ENCODE results near the gene EFL1.
"Not testable (repeated sequence)": the region's sequence is repeated elsewhere in the genome, so short reads cannot be mapped to it uniquely, and the experiment has no call there.

EFL1 gene

DNA sequence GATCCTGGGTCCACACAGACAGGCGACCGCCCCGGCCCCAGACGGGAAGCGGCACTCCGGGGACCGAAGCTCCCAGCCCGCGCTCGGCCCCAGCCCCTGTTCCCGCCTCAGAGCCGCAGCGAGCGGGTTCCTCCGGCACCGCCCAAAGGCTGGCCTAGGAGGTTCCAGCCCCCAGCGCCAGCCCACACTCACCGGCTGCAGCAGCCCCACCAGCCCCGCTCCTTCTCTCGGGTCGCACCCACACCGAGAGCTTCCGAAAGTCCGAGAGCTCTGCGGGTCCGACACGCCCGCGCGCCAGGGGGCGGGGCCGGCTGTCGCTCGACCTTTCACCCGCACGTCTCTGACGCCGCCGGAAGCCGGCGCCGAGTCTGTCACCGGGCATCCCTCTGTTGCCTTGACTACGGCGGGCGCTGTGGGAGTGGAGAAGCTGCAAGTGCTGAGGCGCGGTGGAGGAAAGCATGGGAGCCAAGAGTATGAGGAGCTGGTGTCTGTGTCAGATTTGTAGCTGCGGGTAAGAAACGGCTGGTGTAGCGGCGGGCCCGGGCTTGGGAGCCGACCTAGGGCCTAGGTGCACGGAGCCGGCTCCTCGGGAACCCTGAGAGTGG is at the start of gene EFL1, which contains the start of gene SAXO2:
TSS of gene EFL1 (minus strand) at position 313 of the 605 bp plus-strand sequence. CDS start 956 bp downstream, outside the sequence.
TSS of gene SAXO2 (plus strand) at position 397 of the 605 bp plus-strand sequence. CDS start at position 459, 62 bp downstream.
- DNase-seq = peak; percentile 81

DNA sequence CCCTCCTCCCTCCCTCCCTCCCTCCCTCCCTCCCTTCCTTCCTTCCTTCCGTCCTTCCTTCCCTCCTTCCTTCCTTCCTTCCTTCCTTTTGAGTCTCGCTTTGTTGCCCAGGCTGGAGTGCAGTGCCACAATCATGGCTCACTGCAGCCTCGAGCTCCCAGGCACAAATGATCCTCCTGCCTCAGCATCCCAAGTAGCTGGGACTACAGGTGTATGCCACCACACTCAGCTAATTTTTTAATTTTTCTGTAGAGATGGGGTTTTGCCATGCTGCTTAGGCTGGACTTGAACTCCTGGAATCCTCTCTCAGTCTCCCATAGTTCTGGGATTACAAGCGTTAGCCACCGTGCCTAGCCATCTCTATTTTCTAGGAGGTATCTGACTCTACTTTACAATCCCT is 48.8 kb upstream of the EFL1 start:
- not testable (repeated sequence) for DNase-seq

DNA sequence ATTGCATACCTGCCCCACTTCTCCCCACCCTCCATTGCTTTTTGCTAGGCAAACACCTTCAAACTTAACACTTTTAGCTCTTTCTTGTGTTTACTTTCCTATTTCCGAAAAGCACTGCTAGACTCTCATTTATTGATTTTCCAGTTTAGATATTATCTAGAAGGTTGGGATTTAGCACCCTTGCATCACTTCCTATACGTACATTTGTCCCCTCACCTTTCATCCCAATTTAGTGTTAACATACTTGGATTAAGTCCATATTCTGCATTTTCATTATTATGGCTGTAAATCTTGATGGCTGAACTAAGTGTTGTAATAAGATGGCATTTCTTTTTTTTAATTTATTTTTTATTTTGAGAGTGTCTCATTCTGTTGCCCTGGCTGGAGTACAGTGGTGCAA is 47.3 kb upstream of the EFL1 start:
- DNase-seq = no peak

DNA sequence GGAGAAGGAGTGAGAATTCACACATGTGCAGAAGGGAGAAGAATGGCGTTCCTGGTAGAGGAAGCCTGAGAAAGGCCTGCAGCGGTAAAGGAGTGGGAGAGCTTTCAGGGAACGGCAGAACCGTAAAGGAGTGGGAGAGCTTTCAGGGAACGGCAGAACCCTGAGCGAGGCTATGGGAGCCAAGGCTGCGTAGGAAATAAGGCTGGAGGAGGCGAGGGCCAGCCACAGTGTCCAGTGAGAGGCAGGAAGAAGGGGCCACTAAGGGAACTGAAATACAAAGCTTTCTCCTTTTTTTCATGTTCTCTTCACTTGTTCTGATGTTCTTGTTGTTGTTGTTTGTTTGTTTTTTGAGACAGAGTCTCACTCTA is 45.2 kb upstream of the EFL1 start:
- no peak for DNase-seq

DNA sequence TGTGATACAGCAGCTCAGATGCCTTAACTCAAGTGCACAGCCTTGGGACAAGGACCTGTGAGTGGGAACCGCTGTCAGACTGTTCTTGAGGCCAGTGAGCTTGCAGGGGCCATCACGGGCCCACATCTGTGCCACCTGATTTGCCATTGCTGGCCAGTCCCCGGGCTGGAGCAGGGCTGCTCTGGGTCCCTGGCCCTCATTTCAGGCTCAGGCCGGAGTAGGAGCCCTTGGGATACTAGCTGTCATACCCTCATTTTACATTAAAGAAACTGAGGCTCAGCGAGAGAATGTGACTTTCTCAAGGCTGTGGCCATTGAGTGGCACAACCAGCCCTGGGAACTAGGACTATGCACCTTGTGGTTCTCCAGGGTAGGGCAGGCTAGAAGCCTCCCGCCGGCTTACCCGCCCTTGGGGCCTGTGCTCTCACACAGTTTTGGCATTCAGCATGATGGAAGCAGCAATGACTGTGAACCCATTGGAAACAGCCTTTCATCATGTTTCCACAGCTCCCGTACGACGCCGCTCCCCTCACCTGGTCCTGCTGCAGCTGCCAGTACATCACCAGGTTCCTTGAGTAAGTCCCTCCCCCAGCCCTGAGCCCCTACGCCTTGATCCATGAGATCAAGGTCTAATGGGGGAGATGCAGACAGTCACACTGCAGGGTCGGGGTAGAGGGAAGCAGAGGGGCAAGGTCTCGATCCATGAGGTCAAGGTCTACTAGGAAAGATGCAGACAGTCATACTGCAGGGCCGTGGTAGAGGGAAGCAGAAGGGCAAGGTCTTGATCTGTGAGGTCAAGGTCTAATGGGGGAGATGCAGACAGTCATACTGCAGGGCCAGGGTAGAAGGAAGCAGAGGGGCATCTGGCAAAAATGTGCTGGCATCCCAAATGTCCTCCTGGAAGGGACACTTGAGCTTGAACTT is 44.5 kb upstream of the EFL1 start:
- no peak for DNase-seq

DNA sequence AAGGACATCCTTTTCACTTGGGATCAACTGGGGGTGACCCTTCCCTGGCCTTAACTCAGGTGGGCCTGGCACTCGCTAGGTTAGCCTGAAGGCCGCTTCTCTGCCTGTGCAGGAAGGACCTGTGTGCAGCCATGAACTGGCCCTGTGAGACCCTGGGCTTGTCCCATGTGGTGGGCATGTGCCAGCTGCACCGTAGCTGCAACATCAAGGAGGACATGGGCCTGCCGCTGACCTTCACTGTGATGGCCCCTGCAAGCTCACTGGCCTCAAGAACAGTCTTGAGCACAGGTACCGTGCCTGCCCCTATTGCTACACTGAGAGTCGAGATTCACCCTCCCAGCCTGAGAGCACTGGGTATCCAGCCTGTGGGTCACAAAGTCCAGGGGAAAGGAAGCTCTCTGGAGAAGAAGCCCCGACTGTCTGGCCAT is 43.1 kb upstream of the EFL1 start:
- no peak for DNase-seq

DNA sequence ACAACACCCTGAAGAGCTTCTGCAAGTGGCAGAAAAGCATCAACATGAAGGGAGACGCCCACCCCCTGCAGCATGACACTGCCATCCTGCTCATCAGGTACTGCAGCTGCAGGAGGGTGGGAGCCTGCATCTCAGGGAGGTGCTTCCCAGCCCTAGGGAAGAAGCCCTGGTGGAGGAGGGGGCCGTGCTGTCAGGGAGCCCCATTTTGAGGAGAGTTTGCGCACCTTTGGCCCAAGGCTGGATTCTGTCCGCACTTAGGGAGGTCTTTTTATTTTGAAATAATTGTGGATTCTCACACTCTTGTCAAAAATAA is 42.2 kb upstream of the EFL1 start:
- no peak for DNase-seq

DNA sequence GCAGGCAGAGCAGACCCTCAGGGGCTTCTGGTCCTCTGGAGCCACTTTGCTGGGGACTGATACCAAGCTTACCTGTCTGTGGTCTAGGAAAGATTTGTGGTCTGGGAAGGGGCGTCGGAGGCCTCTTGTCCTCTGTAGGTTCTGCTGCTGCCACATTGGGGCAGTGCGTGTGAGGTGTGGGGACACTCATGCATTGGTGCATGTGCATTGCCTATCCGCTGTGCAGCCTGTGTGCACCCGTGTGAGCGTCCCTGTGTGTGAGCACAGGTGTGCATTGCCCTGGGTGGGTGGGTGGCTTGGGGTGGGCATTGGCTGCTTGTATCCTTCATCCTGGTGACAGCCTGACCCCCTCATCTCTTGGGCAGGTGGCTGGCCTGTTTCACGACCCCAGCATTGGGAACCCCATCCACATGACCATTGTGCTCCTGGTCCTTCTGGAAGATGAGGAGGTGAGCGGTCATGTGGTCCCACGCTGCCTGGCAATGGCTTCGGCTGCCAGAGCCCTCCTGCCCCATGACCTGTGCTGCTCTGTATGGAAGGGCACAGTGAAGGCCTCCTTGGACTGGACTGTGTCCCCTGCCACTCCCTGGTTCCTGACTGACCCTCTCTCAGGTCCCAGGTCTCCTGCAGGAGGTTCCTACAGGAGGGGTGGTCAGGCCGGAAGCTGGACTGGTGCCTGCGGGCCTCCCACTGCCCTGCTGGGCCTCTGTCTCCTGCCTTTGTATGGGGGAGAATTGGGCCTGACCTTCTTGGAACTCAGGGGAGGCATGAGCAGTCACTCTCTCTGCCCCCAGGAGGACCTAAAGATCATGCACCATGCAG is 41.6 kb upstream of the EFL1 start:
- DNase-seq = no peak

DNA sequence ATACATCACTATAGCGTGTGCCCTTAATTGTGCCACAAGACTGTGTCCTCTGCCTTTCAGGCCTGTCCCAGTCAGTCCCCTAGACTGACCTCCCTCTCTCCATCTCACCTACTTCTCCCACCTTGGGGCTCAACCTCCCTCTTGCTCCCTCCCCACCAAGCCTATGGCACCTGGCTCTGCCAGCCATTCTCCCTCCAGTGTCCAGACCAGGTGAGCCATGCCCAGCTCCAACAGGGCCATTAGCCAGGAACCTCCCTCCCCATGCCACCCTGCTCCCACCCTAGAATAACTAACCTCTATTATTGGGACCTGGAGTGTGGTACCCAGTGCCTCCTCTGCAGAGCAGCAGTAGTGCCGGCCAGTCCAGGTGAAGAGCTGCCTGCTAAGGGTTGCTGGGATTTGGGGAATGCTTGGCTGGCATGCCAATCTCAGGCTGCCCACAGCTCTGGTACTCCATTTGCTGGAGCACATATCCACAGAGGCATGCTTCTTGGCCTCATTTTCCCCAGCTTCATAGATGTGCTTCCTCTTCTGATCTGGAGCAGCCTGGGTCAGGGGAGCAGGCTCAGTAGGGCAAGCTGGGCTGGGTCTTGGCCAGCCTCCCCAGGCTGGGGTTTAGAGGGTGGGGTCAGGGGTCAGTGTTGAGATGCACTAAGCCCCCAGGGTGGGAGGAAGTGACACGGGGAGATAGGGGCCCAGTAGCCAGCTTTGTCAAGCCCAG is 38.9 kb upstream of the EFL1 start:
- no peak for DNase-seq

DNA sequence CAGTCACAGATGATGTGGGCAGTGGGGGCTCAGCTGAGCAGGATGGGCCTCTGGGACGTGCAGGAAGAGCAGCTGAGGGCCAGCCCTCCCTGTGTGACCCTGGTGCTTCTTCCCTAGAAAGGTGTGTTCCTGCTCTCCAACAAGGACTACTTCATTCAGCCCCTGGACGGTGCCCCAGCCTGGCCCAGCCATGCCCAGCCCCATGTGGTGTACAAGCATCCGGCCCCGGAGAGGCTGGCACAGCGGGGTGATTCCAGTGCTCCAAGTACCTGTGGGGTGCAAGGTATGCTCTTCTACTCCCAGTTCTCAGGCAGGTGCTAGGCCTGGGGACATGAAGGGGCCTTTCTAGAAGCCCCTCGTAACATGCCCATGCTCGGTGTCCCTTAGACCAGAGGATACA is 38.3 kb upstream of the EFL1 start:
- DNase-seq = no peak

DNA sequence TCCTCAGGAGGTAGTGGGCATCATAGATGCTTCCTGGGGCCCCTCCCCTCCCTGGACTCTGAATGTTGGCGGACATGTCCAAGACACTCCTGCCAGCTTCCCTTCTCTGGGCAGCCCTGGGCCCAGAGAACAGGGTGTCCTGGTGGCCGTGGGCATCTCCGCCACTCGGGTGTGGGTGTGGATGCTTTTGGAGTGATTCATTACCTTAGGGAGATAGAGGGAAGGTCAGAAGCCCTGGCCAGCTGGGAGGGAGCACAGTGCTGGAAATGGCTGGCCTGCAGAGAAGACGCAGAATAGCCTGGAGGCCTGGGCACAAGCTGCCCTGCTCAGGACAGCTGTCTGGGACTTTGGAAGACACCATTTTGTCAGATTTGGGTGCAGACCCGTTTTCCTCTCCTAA is 37.8 kb upstream of the EFL1 start:
- DNase-seq = not testable (repeated sequence)

DNA sequence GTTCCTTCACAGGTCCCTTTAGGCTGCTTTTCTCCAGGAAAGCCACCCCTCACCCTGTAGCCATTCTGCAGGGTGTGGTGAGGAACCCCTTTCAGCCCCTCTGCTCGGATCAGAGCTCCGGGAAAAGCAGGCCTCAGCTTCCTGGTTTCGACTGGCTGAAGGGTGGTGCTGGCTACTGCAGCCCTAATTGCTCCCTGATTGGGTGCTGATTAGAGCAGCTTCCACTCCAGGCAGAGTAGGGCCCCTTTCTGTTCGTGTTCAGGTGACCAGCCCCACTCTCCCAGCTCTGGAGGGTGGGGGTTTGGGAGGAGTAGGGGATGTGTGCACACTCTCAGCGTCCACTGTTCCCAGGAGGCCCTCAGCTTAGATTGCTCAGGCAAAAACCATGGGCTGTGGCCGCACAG is 37.0 kb upstream of the EFL1 start:
- not testable (repeated sequence) for DNase-seq

DNA sequence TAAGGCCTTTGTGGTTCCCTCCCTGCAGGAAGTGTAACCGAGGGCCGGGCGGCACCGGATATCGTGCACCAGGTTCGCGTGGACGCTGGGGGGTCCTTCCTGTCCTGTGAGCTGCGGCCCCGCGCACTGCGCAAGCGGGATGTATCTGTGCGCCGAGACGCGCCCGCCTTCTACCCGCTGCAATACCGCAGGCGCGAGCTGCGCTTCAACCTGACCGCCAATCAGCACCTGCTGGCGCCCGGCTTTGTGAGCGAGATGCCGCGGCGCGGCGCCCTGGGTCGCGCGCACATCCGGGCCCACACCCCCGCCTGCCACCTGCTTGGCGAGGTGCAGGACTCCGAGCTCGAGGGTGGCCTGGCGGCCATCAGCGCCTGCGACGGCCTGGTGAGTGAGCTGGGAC is 36.0 kb upstream of the EFL1 start:
- no peak for DNase-seq

DNA sequence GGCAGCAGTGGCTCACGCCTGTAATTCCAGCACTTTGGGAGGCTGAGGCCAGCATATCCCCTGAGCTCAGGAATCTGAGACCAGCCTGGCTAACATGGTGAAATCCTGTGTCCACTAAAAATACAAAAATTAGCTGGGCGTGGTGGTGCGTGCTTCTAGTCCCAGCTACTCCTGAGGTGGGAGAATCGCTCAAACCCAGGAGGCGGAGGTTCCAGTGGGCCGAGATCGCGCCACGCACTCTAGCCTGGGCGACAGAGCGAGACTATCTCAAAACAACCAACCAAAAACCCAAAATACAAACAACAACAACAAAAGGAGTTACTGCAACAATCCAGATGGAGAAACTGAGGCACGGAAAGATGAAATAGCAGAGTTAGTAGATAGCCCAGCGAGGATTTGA is 35.5 kb upstream of the EFL1 start:
- DNase-seq = no peak

DNA sequence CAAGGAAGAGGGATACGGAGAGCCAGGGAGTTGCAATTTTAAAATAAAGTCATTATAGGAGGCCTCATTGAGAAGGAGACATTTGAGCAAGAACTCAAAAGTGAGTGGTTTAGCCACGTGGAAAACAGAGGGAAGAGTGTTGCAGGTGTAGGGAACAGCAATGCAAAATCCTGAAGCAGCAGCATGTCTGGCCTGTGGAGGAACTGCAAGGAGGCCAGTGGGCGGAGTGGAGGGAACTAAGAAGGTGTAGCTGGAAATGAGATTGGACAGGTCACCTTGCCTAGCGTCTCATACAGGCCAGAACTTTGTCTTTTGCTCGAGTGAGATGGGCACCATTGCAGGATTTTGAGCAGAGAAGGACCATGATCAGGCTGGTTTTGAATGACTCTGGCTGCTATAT is 35.0 kb upstream of the EFL1 start:
- no peak for DNase-seq

DNA sequence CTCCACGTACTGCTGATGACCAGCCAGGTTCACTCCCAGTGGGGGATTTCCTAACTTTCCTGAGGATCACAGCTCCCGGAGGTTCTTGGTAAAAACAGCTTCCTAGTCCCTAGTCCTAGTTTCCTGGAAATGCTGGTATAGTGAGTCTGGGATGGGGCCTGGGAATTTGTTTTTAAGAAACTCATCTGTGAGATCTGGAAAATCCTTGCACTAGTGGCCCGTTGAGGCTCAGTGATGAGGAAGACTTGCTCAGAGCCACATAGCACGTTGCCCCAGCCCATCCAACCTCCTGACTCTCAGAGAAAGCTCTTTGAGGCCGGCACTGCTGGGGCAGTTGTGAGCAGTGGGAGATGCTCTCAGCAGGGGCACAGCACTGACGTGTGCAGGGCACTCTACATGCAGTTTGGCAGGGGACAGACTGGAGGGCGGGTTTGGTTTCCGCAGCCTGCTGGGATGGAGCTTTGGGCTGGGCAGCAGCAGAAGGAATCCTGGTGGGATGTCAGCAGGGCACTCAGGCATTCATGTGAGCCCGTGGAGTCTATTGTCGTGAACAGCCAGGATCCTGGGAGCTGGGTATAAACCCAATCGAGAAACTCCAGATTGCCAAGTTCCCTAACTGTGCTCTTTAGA is 31.6 kb upstream of the EFL1 start:
- no peak for DNase-seq

DNA sequence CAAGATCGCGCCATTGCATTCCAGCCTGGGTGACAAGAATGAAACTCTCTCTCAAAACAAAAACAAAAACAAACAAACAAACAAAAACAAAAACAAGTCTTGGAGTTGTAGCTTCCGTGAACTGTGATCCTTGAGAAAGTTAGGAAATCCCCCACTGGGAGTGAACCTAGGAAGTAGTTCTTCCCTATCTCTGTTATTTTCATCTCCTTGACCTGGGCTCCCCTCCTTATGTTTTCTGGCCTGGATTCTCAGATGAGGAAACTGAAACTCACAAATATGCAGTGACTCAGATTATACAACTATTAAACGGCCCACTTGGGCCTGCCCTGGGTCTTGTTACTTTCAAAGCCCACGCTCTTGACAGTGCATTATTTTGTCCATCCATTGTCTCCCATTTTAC is 29.7 kb upstream of the EFL1 start:
- no peak for DNase-seq

DNA sequence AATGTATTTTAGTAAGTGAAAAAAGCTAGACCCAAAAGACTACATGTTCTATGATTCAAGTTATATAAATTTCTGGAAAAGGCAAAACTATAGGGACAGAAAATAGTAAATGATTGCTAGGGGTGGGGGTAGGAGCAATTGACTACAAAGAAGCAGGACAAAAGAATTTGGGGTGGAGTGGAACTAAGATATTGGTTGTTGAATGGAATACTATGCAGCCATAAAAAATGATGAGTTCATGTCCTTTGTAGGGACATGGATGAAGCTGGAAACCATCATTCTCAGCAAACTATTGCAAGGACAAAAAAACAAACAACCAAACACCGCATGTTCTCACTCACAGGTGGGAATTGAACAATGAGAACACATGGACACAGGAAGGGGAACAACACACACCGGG is 25.7 kb upstream of the EFL1 start:
- not testable (repeated sequence) for DNase-seq

DNA sequence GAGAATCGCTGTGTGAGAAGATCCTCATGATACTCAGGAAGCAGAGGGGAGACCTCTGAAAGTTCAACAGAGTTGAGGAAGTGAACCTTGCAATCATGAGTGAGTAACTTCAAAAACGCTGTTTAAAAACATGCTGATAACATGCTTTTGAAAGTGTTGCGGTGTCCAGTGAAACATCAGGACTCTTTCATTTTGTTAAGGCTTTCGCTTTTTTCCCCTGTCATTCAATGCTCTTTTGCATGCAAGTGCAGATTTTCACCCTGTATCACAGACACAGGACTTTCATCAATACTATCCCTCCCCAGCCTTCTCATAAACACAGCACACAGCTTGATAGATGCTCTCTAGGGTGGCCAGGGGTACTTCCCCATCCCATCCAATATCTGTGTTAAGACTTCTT is 23.9 kb upstream of the EFL1 start:
- not testable (repeated sequence) for DNase-seq

DNA sequence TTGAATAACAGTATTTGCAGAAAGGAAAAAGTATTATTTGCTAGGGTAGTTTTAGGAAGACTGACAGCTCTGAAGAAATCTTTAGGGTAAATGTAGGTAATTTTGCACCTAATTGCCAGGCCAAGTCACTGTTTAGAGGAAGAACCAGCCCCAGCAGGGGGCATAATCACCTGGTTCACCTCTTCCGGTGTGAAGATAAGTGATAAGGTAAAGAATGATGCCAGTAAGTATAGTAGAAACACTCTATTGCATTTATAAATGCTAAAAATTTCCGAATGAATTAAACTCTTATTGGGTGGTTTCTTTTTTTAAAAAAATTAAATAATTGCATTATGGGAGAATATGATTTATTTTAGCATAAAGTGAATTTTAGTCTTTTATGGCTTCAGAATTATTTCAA is 21.8 kb upstream of the EFL1 start:
- not testable (repeated sequence) for DNase-seq

DNA sequence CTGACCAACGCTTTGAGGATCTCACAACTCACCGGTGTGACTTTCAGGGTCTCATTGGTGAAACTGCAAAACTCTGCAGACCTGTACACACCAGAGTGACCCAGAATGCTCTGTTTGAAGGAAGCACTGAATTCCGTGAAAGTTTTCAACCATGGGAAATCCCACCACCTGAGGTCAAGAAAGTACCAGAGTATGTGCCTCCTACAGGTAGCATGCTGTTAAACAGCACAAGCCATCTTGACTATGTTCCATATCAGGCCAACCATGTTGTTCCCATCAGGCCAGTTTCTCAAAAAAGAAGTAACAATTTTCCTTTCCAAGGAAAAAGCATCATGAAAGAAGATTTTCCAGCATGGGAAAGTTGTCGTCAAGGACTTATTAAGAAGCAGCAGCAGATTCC is 19.9 kb upstream of the EFL1 start:
- not testable (repeated sequence) for DNase-seq

DNA sequence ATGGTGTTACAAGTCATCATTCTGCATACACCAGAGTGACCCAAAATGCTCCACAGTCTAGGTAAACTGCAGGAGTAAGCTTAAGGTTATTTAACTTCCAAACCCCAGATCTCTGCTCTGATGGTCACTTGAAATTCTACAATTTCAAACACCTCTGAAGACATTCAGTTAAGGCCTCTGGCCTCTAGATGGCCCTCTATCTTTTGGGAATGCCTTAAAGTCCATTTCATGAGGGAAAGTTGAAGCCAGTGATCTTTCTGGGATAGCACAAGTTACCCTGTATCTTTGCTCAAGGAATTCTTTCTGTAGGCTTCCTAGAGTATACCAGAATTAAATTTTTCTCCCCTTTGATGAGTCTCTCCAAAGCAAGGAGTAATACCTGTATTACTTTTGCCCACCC is 18.7 kb upstream of the EFL1 start:
- not testable (repeated sequence) for DNase-seq
